ENCODE data around the gene TRIM60.
"Not testable (repeated sequence)": the region's sequence is repeated elsewhere in the genome, so short reads cannot be mapped to it uniquely, and the experiment has no call there.

DNA sequence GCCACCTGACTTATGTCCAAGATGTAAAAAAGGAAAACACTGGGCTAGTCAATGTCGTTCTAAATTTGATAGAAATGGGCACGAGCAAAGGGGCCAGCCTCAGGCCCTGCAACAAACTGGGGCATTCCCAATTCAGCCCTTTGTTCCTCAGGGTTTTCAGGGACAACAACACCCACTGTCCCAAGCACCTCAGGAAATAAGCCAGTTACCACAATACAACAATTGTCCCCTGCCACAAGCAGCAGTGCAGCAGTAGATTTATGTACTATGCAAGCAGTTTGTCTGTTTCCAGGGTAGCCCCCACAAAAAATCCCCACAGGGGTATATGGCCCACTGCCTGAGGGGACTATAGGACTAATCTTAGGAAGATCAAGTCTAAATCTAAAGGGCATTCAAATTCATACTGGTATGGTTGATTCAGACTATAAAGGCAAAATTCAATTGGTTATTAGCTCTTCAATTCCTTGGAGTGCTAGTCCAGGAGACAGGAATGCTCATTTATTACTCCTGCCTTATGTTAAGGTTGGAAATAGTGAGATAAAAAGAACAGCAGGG, 33.2 kb upstream of the TRIM60 start:
- TF ChIP-seq, protein P1, sequence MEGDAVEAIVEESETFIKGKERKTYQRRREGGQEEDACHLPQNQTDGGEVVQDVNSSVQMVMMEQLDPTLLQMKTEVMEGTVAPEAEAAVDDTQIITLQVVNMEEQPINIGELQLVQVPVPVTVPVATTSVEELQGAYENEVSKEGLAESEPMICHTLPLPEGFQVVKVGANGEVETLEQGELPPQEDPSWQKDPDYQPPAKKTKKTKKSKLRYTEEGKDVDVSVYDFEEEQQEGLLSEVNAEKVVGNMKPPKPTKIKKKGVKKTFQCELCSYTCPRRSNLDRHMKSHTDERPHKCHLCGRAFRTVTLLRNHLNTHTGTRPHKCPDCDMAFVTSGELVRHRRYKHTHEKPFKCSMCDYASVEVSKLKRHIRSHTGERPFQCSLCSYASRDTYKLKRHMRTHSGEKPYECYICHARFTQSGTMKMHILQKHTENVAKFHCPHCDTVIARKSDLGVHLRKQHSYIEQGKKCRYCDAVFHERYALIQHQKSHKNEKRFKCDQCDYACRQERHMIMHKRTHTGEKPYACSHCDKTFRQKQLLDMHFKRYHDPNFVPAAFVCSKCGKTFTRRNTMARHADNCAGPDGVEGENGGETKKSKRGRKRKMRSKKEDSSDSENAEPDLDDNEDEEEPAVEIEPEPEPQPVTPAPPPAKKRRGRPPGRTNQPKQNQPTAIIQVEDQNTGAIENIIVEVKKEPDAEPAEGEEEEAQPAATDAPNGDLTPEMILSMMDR (IDR thresholded peaks at IDR 0.05), result not testable (repeated sequence)
- TF ChIP-seq EP300, POLR2A (IDR thresholded peaks at IDR 0.05): not testable (repeated sequence)
